ENCODE data around the gene CDV3. TPM values are rescaled to one million over a fixed set of nuclear protein-coding genes. Genes with fewer than 3 reads are reported as not detected.

Gene CDV3
- total RNA-seq, 2 donors from 2014 or later = 108 to 122 TPM

GRCh38 chr3:133611534-133611933 is 38.0 kb downstream of the CDV3 start:
- H3K36me3 ChIP-seq = peaks cover 50% of the 10 kb centered on the region

GRCh38 chr3:133620066-133620784 is 46.7 kb downstream of the CDV3 start:
- no peak overlapping the region for H3K27ac ChIP-seq

More at GRCh38 chr3:133611534-133611933, 38.0 kb downstream of the CDV3 start:
- no peak for DNase-seq (ENCODE audit: low spot score)
- TF ChIP-seq CTCF (IDR thresholded peaks at IDR 0.05) = no peak
- Histone ChIP-seq H3K27ac (no peak overlapping the region), H3K9me3 (no peaks in the 10 kb centered on the region), H3K4me3 (no peak overlapping the region), H3K4me1 (no peaks in the 10 kb centered on the region), H3K27me3 (no peaks in the 10 kb centered on the region)

GRCh38 chr3:133627789-133628188 is 54.3 kb downstream of the CDV3 start:
- Histone ChIP-seq H3K36me3 (peaks cover 49% of the 10 kb centered on the region), H3K4me1 (peaks cover 0 to 7% of the 10 kb centered on the region in 2 donors), H3K9me3 (no peaks in the 10 kb centered on the region), H3K27me3 (no peaks in the 10 kb centered on the region), H3K27ac (no peak overlapping the region), H3K4me3 (no peak overlapping the region)
- no peak for DNase-seq (ENCODE audit: low spot score)
- TF ChIP-seq CTCF (IDR thresholded peaks at IDR 0.05) = no peak

More at GRCh38 chr3:133620066-133620784, 46.7 kb downstream of the CDV3 start:
- H3K27me3 ChIP-seq = no peaks in the 10 kb centered on the region
- H3K4me3 ChIP-seq = no peak overlapping the region
- H3K9me3 ChIP-seq = no peaks in the 10 kb centered on the region
- peaks cover 41% of the 10 kb centered on the region for H3K36me3 ChIP-seq
- no peak for DNase-seq (ENCODE audit: low spot score)
- H3K4me1 ChIP-seq = no peaks in the 10 kb centered on the region
- TF ChIP-seq CTCF (IDR thresholded peaks at IDR 0.05) = no peak

- DNase-seq (ENCODE audit: low spot score) = no peak
- Histone ChIP-seq H3K27me3 (no peaks in the 10 kb centered on the region), H3K4me1 (peaks cover 0 to 7% of the 10 kb centered on the region in 2 donors), H3K27ac (no peak overlapping the region), H3K36me3 (peaks cover 36% of the 10 kb centered on the region), H3K9me3 (no peaks in the 10 kb centered on the region), H3K4me3 (no peak overlapping the region)
- no peak for TF ChIP-seq CTCF (IDR thresholded peaks at IDR 0.05)
These were observed 55.7 kb downstream of the CDV3 start for GRCh38 chr3:133629146-133629545.

GRCh38 chr3:133633439-133633838 is 60.0 kb downstream of the CDV3 start:
- Histone ChIP-seq H3K27me3 (no peaks in the 10 kb centered on the region), H3K36me3 (peaks cover 30% of the 10 kb centered on the region), H3K27ac (no peak overlapping the region), H3K9me3 (no peaks in the 10 kb centered on the region), H3K4me1 (no peaks in the 10 kb centered on the region), H3K4me3 (no peak overlapping the region)
- no peak for TF ChIP-seq CTCF (IDR thresholded peaks at IDR 0.05)
- DNase-seq (ENCODE audit: low spot score) = no peak

Other genes starting within 250 kb of the CDV3 start
- not detected for gene BFSP2, start 173.6 kb upstream of the CDV3 start, total RNA-seq
- 10 to 100 TPM; 10.5 to 11.1 TPM for gene TOPBP1, start 88.3 kb downstream of the CDV3 start, total RNA-seq
- 1 to 10 TPM in 1 of 2 donors, not detected in 1; 4.1 TPM for gene TF, start 172.7 kb downstream of the CDV3 start, total RNA-seq
- gene SRPRB, start 232.1 kb downstream of the CDV3 start, total RNA-seq = 10 to 100 TPM; 16.4 to 24.8 TPM